HEK293 (cell line): Measurements from ENCODE around the gene C5orf34.

Source experiments
- HIC1 ChIP-seq: fragments of 450-650 bp; formaldehyde crosslinking; IDR thresholded peaks from 2 replicates; pipeline ENCODE4 v1.5.1; 2016; ENCODE audit warnings: missing biosample characterization, missing genetic modification characterization
- HOXA7 ChIP-seq: sonication (generic); formaldehyde crosslinking; IDR thresholded peaks from 2 replicates; pipeline ENCODE4 v1.8.1; 2022; ENCODE audit warnings: missing genetic modification reagents, borderline replicate concordance
- OVOL3 ChIP-seq: fragments of 450-650 bp; formaldehyde crosslinking; IDR thresholded peaks from 2 replicates; pipeline ENCODE4 v1.5.1; 2016; ENCODE audit warnings: missing biosample characterization, missing genetic modification characterization
- PRDM1 ChIP-seq: fragments of 450-650 bp; formaldehyde crosslinking; IDR thresholded peaks from 2 replicates; pipeline ENCODE4; 2016; ENCODE audit warnings: missing biosample characterization, missing genetic modification characterization
- REST ChIP-seq: fragments of 450-650 bp; formaldehyde crosslinking; IDR thresholded peaks from 2 replicates; pipeline ENCODE4 v1.5.1; 2016; ENCODE audit warnings: missing biosample characterization, missing genetic modification characterization
- SALL2 ChIP-seq: fragments of 450-650 bp; formaldehyde crosslinking; IDR thresholded peaks from 2 replicates; pipeline ENCODE4 v1.5.0; 2017; ENCODE audit warnings: missing biosample characterization, mild to moderate bottlenecking, missing genetic modification characterization, borderline replicate concordance
- SCRT1 ChIP-seq: fragments of 450-650 bp; formaldehyde crosslinking; IDR thresholded peaks from 2 replicates; pipeline ENCODE4 v1.5.1; 2016; ENCODE audit warnings: missing biosample characterization, missing genetic modification characterization, borderline replicate concordance
- SP3 ChIP-seq: fragments of 450-650 bp; formaldehyde crosslinking; IDR thresholded peaks from 2 replicates; pipeline ENCODE4 v1.5.1; 2016; ENCODE audit warnings: missing biosample characterization, missing genetic modification characterization
- SP7 ChIP-seq: fragments of 450-650 bp; formaldehyde crosslinking; IDR thresholded peaks from 2 replicates; pipeline ENCODE4 v1.5.1; 2016; ENCODE audit warnings: missing biosample characterization, missing genetic modification characterization
- ZBTB17 ChIP-seq: fragments of 450-650 bp; formaldehyde crosslinking; IDR thresholded peaks from 2 replicates; pipeline ENCODE4 v1.5.1; 2016; ENCODE audit warnings: missing biosample characterization, missing genetic modification characterization
- ZIC2 ChIP-seq: fragments of 450-650 bp; formaldehyde crosslinking; IDR thresholded peaks from 2 replicates; pipeline ENCODE4 v1.5.1; 2016; ENCODE audit warnings: missing biosample characterization, missing genetic modification characterization
- ZNF18 ChIP-seq: fragments of 450-650 bp; formaldehyde crosslinking; IDR thresholded peaks from 2 replicates; pipeline ENCODE4 v1.5.1; 2016; ENCODE audit warnings: missing biosample characterization, missing genetic modification characterization
- ZNF184 ChIP-seq: fragments of 450-650 bp; IDR thresholded peaks from 2 replicates; pipeline ENCODE4 v1.5.1; 2018; ENCODE audit warnings: missing biosample characterization, mild to moderate bottlenecking, missing genetic modification characterization
- ZNF221 ChIP-seq: fragments of 450-650 bp; formaldehyde crosslinking; IDR thresholded peaks from 2 replicates; pipeline ENCODE4 v1.5.1; 2017; ENCODE audit warnings: missing biosample characterization, missing genetic modification characterization, borderline replicate concordance
- ZNF266 ChIP-seq: fragments of 450-650 bp; formaldehyde crosslinking; IDR thresholded peaks from 2 replicates; pipeline ENCODE4 v1.5.1; 2016; ENCODE audit warnings: missing biosample characterization, missing genetic modification characterization, low read depth
- ZNF274 ChIP-seq, 2 experiments: fragments of 200-500 bp in 1 of 2; fragments of 450-650 bp in 1 of 2; sonication (Bioruptor generic) in 1 of 2; formaldehyde crosslinking in 1 of 2; IDR thresholded peaks; 2 replicates each; pipeline versions ENCODE4 v1.5.1 to v1.6.1; 2014 to 2016; ENCODE audit warnings: borderline replicate concordance in 1 of 2, inconsistent platforms in 1 of 2, low read length in 1 of 2, missing biosample characterization in 1 of 2, missing genetic modification characterization in 1 of 2
- ZNF280D ChIP-seq: fragments of 450-650 bp; formaldehyde crosslinking; IDR thresholded peaks from 2 replicates; pipeline ENCODE4 v1.5.1; 2016; ENCODE audit warnings: missing biosample characterization, missing genetic modification characterization
- ZNF335 ChIP-seq: fragments of 450-650 bp; formaldehyde crosslinking; conservative IDR thresholded peaks from 2 replicates; pipeline ENCODE4 v1.5.1; 2016; ENCODE audit warnings: missing biosample characterization, missing genetic modification characterization
- ZNF362 ChIP-seq: fragments of 450-650 bp; formaldehyde crosslinking; IDR thresholded peaks from 2 replicates; pipeline ENCODE4 v1.5.1; 2016; ENCODE audit warnings: missing biosample characterization, missing genetic modification characterization
- ZNF426 ChIP-seq: fragments of 450-650 bp; formaldehyde crosslinking; IDR thresholded peaks from 2 replicates; pipeline ENCODE4 v1.5.1; 2017; ENCODE audit warnings: missing biosample characterization, missing genetic modification characterization, mild to moderate bottlenecking, inconsistent platforms, moderate library complexity
- ZNF433 ChIP-seq: fragments of 450-650 bp; formaldehyde crosslinking; IDR thresholded peaks from 2 replicates; pipeline ENCODE4 v1.5.1; 2016; ENCODE audit warnings: missing biosample characterization, missing genetic modification characterization, low read depth
- ZNF501 ChIP-seq: fragments of 450-650 bp; formaldehyde crosslinking; IDR thresholded peaks from 2 replicates; pipeline ENCODE4 v1.5.1; 2016; ENCODE audit warnings: missing biosample characterization, missing genetic modification characterization
- ZNF544 ChIP-seq: fragments of 450-650 bp; formaldehyde crosslinking; IDR thresholded peaks from 2 replicates; pipeline ENCODE4 v1.5.0; 2017; ENCODE audit warnings: missing biosample characterization, missing genetic modification characterization
- ZNF610 ChIP-seq: fragments of 450-650 bp; formaldehyde crosslinking; IDR thresholded peaks from 2 replicates; pipeline ENCODE4 v1.5.1; 2016; ENCODE audit warnings: missing biosample characterization, missing genetic modification characterization, borderline replicate concordance
- ZNF639 ChIP-seq: fragments of 450-650 bp; formaldehyde crosslinking; IDR thresholded peaks from 2 replicates; pipeline ENCODE4 v1.5.1; 2016; ENCODE audit warnings: missing biosample characterization, missing genetic modification characterization
- ZNF670 ChIP-seq: fragments of 450-650 bp; formaldehyde crosslinking; IDR thresholded peaks from 2 replicates; pipeline ENCODE4 v1.5.1; 2016; ENCODE audit warnings: missing biosample characterization, missing genetic modification characterization, low read depth

Gene C5orf34

GRCh38 chr5:43484106-43484849, 30.7 kb downstream of the C5orf34 start (continued):
- TF ChIP-seq HIC1 (tag by site-specific recombination) (peak; percentile 67; the same call in 1 of the 2 replicates), REST (tag by site-specific recombination) (peak; percentile 37), ZNF426 (tag by site-specific recombination) (no peak), ZNF184 (tag by site-specific recombination) (no peak), PRDM1 (no peak), ZNF18 (tag by site-specific recombination) (no peak), SALL2 (tag by site-specific recombination) (no peak), ZNF362 (tag by site-specific recombination) (no peak), ZBTB17 (tag by site-specific recombination) (peak; percentile 92), OVOL3 (tag by site-specific recombination) (no peak), SP3 (no peak), ZNF274 (IDR thresholded peaks at IDR 0.05; ENCODE audit: low read length) (no peak), ZNF274 (tag by site-specific recombination; IDR thresholded peaks at IDR 0.05; ENCODE audit: borderline replicate concordance) (no peak), ZNF280D (no peak), ZNF670 (tag by site-specific recombination) (no peak), ZNF610 (tag by site-specific recombination) (no peak; the same call in 1 of the 2 replicates), ZNF544 (tag by site-specific recombination) (no peak), ZNF501 (peak; percentile 91), ZIC2 (tag by site-specific recombination) (no peak), ZNF433 (tag by site-specific recombination) (no peak), SP7 (tag by site-specific recombination) (0 out of 2 replicates have a peak, but pooled peaks have one; percentile 31), ZNF639 (tag by site-specific recombination) (no peak; the same call in 1 of the 2 replicates), HOXA7 (CRISPR knock-in tag) (no peak), ZNF266 (tag by site-specific recombination) (no peak), SCRT1 (tag by site-specific recombination) (no peak), ZNF221 (tag by site-specific recombination) (no peak), ZNF335 (tag by site-specific recombination) (peak; percentile 84)
